Fibroblast of lung (primary cell): ENCODE data around the gene VWC2L.

Experiments used
- CTCF ChIP-seq, 2 donors: IDR thresholded peaks in 1 of 2; conservative IDR thresholded peaks in 1 of 2; 1 replicate in 1 of 2; 2 replicates in 1 of 2; pipeline ENCODE4 v1.5.1; 2011 to 2012; ENCODE audit warnings: low read length in 2 of 2, control low read depth in 1 of 2, inconsistent platforms in 1 of 2, low read depth in 1 of 2, mild to moderate bottlenecking in 1 of 2
- EZH2 ChIP-seq: IDR thresholded peaks from 2 replicates; pipeline ENCODE4 v1.5.1; 2012; ENCODE audit warnings: low read length, control low read depth, mild to moderate bottlenecking; ENCODE audit errors: missing control alignments

- no peak for TF ChIP-seq CTCF (conservative IDR thresholded peaks at IDR 0.05 in 1 of 2, IDR thresholded peaks at IDR 0.05 in 1 of 2; ENCODE audit: low read depth in 1 of 2, low read length in 2 of 2)
- TF ChIP-seq EZH2: no peak
Measured at GRCh38 chr2:214489702-214490101, 78.8 kb downstream of the VWC2L start.
